GM12878 (cell line): ENCODE data around the gene HIVEP1. TPM values are rescaled to one million over a fixed set of nuclear protein-coding genes. Genes with fewer than 3 reads are reported as not detected.
A peak's percentile ranks its signal among the peaks of the same experiment; 100 is the strongest.

ENCODE experiments used
- CEBPB ChIP-seq, 2 experiments: fragments of 150-350 bp in 1 of 2; IDR thresholded peaks; 2 replicates each; pipeline ENCODE4 v1.6.1; 2012 to 2014; ENCODE audit warnings: low read depth in 2 of 2, low read length in 2 of 2, borderline replicate concordance in 1 of 2, inconsistent platforms in 1 of 2
- CEBPZ ChIP-seq: fragments of 150-350 bp; IDR thresholded peaks from 2 replicates; pipeline ENCODE4 v1.6.1; 2016; ENCODE audit warnings: low read depth, low read length
- ELK1 ChIP-seq: IDR thresholded peaks from 2 replicates; pipeline ENCODE4 v1.6.1; 2012; ENCODE audit warnings: low read depth, low read length, improper control_type of control experiment
- FOXM1 ChIP-seq: IDR thresholded peaks from 2 replicates; pipeline ENCODE4 v1.6.1; 2012; ENCODE audit warnings: low read depth, mild to moderate bottlenecking, inconsistent platforms, low read length, moderate library complexity
- GABPA ChIP-seq: IDR thresholded peaks from 2 replicates; pipeline ENCODE4 v1.6.1; 2014; ENCODE audit warnings: antibody characterized with exemption, low read depth, mild to moderate bottlenecking, inconsistent platforms
- GATAD2B ChIP-seq: fragments of 450-650 bp; conservative IDR thresholded peaks from 2 replicates; pipeline ENCODE4 v1.6.1; 2017; ENCODE audit warnings: low read depth, mild to moderate bottlenecking, moderate library complexity
- HDAC2 ChIP-seq: fragments of 200-600 bp; sonication (generic); IDR thresholded peaks from 2 replicates; pipeline ENCODE4 v1.6.1; 2017
- HDGF ChIP-seq: fragments of 450-650 bp; IDR thresholded peaks from 2 replicates; pipeline ENCODE4 v1.6.1; 2016; ENCODE audit warnings: antibody characterized with exemption
- KAT2A ChIP-seq: conservative IDR thresholded peaks from 2 replicates; pipeline ENCODE4 v1.6.1; 2011; ENCODE audit warnings: low read depth, low read length; ENCODE audit not compliant: control insufficient read depth
- MEF2A ChIP-seq: IDR thresholded peaks from 2 replicates; pipeline ENCODE4 v1.6.1; 2011; ENCODE audit warnings: low read depth, mild to moderate bottlenecking, low read length, moderate library complexity; ENCODE audit not compliant: insufficient read depth
- NBN ChIP-seq: fragments of 450-650 bp; IDR thresholded peaks from 2 replicates; pipeline ENCODE4 v1.6.1; 2016
- NFYB ChIP-seq: IDR thresholded peaks from 2 replicates; pipeline ENCODE4 v1.6.1; 2011; ENCODE audit warnings: low read depth, mild to moderate bottlenecking, low read length, improper control_type of control experiment, moderate library complexity; ENCODE audit not compliant: insufficient read depth
- NR2C1 ChIP-seq: fragments of 450-650 bp; IDR thresholded peaks from 2 replicates; pipeline ENCODE4 v1.6.1; 2017; ENCODE audit warnings: antibody characterized with exemption, mild to moderate bottlenecking, moderate library complexity
- NR2F1 ChIP-seq: fragments of 450-650 bp; conservative IDR thresholded peaks from 2 replicates; pipeline ENCODE4 v1.6.1; 2017; ENCODE audit warnings: mild to moderate bottlenecking
- PML ChIP-seq: IDR thresholded peaks from 2 replicates; pipeline ENCODE4 v1.6.1; 2012; ENCODE audit warnings: low read length, inconsistent platforms
- POLR2A ChIP-seq: IDR thresholded peaks from 2 replicates; pipeline ENCODE4 v1.6.1; 2011; ENCODE audit warnings: low read depth, mild to moderate bottlenecking, low read length
- RAD51 ChIP-seq: fragments of 450-650 bp; IDR thresholded peaks from 2 replicates; pipeline ENCODE4 v1.6.1; 2016; ENCODE audit warnings: moderate library complexity, mild to moderate bottlenecking, inconsistent platforms
- RB1 ChIP-seq: fragments of 450-650 bp; formaldehyde crosslinking; IDR thresholded peaks from 2 replicates; pipeline ENCODE4 v1.6.1; 2017; ENCODE audit warnings: mild to moderate bottlenecking, borderline replicate concordance
- RFX5 ChIP-seq: IDR thresholded peaks from 2 replicates; pipeline ENCODE4 v1.6.1; 2011; ENCODE audit warnings: low read depth, low read length, improper control_type of control experiment
- SPI1 ChIP-seq: IDR thresholded peaks from 2 replicates; pipeline ENCODE4 v1.6.1; 2011; ENCODE audit warnings: low read depth, mild to moderate bottlenecking, low read length, moderate library complexity, borderline replicate concordance; ENCODE audit not compliant: insufficient read depth
- TAF1 ChIP-seq: IDR thresholded peaks from 2 replicates; pipeline ENCODE4 v1.6.1; 2011; ENCODE audit warnings: mild to moderate bottlenecking, low read depth, low read length, borderline replicate concordance
- ZNF24 ChIP-seq: fragments of 450-650 bp; IDR thresholded peaks from 2 replicates; pipeline ENCODE4 v1.6.1; 2017; ENCODE audit warnings: antibody characterized with exemption, mild to moderate bottlenecking
- ZNF384 ChIP-seq: IDR thresholded peaks from 2 replicates; pipeline ENCODE4 v1.6.1; 2012; ENCODE audit warnings: low read depth, mild to moderate bottlenecking, low read length, improper control_type of control experiment, borderline replicate concordance
- ZZZ3 ChIP-seq: IDR thresholded peaks from 2 replicates; pipeline ENCODE4 v1.6.1; 2011; ENCODE audit warnings: low read depth; ENCODE audit not compliant: control insufficient read depth, insufficient read length
- polyA plus RNA-seq, 11 experiments: library from polyadenylated mRNA; depleted of rRNA in 4 of 11; unstranded in 6 of 11; stranded (reverse) in 5 of 11; fragments of >200 nt; fragmentation: Nextera tagmentation in 4 of 11; fragmentation: Illumina TruSeq in 1 of 11; extraction: Ambion mirVana in 4 of 11; extraction: Trizol in 1 of 11; gene quantifications; 1 replicate in 1 of 11; 2 replicates in 10 of 11; pipeline versions ENCODE4 v1.2.1 to v1.2.3, GENCODE V29; 2011 to 2016; ENCODE audit warnings: inconsistent platforms in 2 of 11, missing spikeins in 2 of 11, low read depth in 1 of 11
- total RNA-seq, 4 experiments: library from RNA; depleted of rRNA in 3 of 4; stranded (reverse); fragments of >200 nt in 3 of 4; fragmentation: Illumina TruSeq in 1 of 4; extraction: Trizol in 1 of 4; gene quantifications; 2 replicates each; pipeline versions ENCODE4 v1.2.1 to v1.2.3, GENCODE V29; 2013 to 2021
- TF ChIP-seq, protein P1 (sequence below): fragments of 450-650 bp; IDR thresholded peaks from 2 replicates; pipeline ENCODE4 v1.6.1; 2016; ENCODE audit warnings: mild to moderate bottlenecking
- TF ChIP-seq, protein P2 (sequence below): fragments of 450-650 bp; IDR thresholded peaks from 2 replicates; pipeline ENCODE4 v1.6.1; 2016; ENCODE audit warnings: mild to moderate bottlenecking

Gene HIVEP1
- total and polyA plus RNA-seq, 10 of the 15 experiments (the other 5 are each of a cell fraction or from before 2014, with no cell fraction given): 4.3 to 37.5 (median 21.6) TPM

DNA sequence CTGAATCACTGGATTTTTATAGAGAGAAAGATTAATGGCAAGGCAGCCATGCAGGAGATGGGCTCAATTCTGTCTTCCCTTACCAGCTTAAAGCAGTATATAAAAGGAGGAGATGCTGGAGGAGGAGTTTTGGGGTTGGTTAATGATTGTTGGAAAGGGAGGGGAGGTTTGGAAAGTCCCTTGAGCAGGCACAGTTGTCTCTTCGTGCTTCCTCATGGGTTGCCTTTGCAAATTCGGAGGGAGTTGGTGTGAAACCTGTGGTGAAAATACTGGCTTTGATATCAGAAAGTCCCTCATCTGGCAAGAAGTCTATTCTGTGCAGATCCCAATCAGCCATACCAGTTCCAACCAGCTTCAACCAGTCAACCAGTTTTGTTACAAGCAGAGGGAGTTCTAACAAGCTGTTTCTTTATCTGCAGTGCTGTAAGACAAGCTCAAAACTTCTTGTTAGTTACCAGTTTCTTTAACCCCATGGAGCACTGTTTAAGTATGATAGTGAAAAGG lies 107.0 kb downstream of the HIVEP1 start (continued):
- TF ChIP-seq, protein P1, sequence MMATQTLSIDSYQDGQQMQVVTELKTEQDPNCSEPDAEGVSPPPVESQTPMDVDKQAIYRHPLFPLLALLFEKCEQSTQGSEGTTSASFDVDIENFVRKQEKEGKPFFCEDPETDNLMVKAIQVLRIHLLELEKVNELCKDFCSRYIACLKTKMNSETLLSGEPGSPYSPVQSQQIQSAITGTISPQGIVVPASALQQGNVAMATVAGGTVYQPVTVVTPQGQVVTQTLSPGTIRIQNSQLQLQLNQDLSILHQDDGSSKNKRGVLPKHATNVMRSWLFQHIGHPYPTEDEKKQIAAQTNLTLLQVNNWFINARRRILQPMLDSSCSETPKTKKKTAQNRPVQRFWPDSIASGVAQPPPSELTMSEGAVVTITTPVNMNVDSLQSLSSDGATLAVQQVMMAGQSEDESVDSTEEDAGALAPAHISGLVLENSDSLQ: no peak
- no peak for TF ChIP-seq RB1
- TF ChIP-seq CEBPZ: no peak
- no peak for TF ChIP-seq POLR2A
- no peak for TF ChIP-seq ZNF384
- TF ChIP-seq PML: peak; percentile 63; the same call in 1 of the 2 replicates
- no peak for TF ChIP-seq GABPA
- no peak for TF ChIP-seq NR2C1
- TF ChIP-seq, protein P2, sequence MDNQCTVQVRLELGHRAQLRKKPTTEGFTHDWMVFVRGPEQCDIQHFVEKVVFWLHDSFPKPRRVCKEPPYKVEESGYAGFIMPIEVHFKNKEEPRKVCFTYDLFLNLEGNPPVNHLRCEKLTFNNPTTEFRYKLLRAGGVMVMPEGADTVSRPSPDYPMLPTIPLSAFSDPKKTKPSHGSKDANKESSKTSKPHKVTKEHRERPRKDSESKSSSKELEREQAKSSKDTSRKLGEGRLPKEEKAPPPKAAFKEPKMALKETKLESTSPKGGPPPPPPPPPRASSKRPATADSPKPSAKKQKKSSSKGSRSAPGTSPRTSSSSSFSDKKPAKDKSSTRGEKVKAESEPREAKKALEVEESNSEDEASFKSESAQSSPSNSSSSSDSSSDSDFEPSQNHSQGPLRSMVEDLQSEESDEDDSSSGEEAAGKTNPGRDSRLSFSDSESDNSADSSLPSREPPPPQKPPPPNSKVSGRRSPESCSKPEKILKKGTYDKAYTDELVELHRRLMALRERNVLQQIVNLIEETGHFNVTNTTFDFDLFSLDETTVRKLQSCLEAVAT: peak; percentile 62; the same call in 1 of the 2 replicates
- no peak for TF ChIP-seq ZZZ3
- 0 out of 2 replicates have a peak, but pooled peaks have one; percentile 45 for TF ChIP-seq TAF1
- TF ChIP-seq ZNF24: no peak
- no peak for TF ChIP-seq ELK1
- TF ChIP-seq RAD51: no peak
- TF ChIP-seq MEF2A: no peak
- peak; percentile 83 for TF ChIP-seq FOXM1
- TF ChIP-seq GATAD2B: no peak
- no peak for TF ChIP-seq NFYB
- TF ChIP-seq SPI1: no peak; the same call in 1 of the 2 replicates
- no peak for TF ChIP-seq HDAC2
- TF ChIP-seq NBN: peak; percentile 89
- peak; percentile 65; the same call in 1 of the 2 replicates for TF ChIP-seq HDGF
- no peak for TF ChIP-seq RFX5
- no peak for TF ChIP-seq KAT2A
- TF ChIP-seq CEBPB (IDR thresholded peaks at IDR 0.05; ENCODE audit: borderline replicate concordance in 1 of 2, low read depth in 2 of 2, low read length in 2 of 2): no peak
- TF ChIP-seq NR2F1: no peak
